BJ (cell line): ENCODE measurements around the gene PPP1R3G. TPM values are rescaled to one million over a fixed set of nuclear protein-coding genes. Genes with fewer than 3 reads are reported as not detected.

Source experiments
- CTCF ChIA-PET: fragments of 350-600 bp; formaldehyde crosslinking; extraction: SDS; loops from one replicate; lab custom pipeline; 2021; ENCODE audit warnings: antibody characterized with exemption, inconsistent platforms; lab: Yijun Ruan, JAX
- POLR2A ChIA-PET: fragments of 300-600 bp; sonication (Branson Sonifier 250); formaldehyde crosslinking; extraction: SDS; loops from one replicate; lab custom pipeline; 2021; ENCODE audit warnings: antibody characterized with exemption; lab: Charles Lee
- DNase-seq: peaks from one replicate; pipeline ENCODE4 v3.0.0-alpha.2; 2011; ENCODE audit warnings: low read depth
- H3K27me3 ChIP-seq: 2 replicates; pipeline ENCODE4 v1.6.0; 2011; ENCODE audit warnings: low read length; ENCODE audit not compliant: control insufficient read depth, insufficient read depth
- H3K36me3 ChIP-seq: 2 replicates; pipeline ENCODE4 v1.5.1; 2011; ENCODE audit warnings: low read length; ENCODE audit not compliant: control insufficient read depth, insufficient read depth
- H3K4me3 ChIP-seq: 2 replicates; pipeline ENCODE4 v1.5.1; 2011; ENCODE audit warnings: low read depth, mild to moderate bottlenecking, control low read depth, low read length
- CTCF ChIP-seq: IDR thresholded peaks from 2 replicates; pipeline ENCODE4 v1.5.1; 2011; ENCODE audit warnings: low read depth, mild to moderate bottlenecking, control low read depth, inconsistent platforms, low read length, moderate library complexity; ENCODE audit not compliant: insufficient read depth
- polyA plus RNA-seq: library from polyadenylated mRNA; depleted of rRNA; stranded (reverse); fragments of >200 nt; gene quantifications from 2 replicates; pipeline ENCODE4 v1.2.3, GENCODE V29; 2011

Gene PPP1R3G
- polyA plus RNA-seq, 1 experiment: 0.50 TPM

DNA sequence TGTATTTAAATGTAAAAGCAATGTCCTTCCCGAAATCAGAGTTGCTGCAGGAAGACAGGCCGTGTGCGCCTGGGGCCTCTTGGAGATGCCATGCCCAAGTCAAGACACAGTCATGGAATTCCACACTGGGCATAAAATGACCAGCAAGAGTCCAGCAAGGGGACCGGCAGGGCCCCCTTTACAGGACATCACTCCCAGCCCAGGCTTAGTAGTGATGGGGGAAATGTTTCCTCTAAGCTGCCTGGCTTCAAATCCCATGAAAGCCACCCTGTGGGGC is 1.9 kb upstream of the PPP1R3G start:
- ChIA-PET CTCF (no interaction called here), POLR2A (no interaction called here)
- Histone ChIP-seq H3K36me3 (no peaks in the 10 kb centered on the region), H3K27me3 (0 out of 2 replicates have a peak, but pooled peaks cover 1% of the 10 kb centered on the region), H3K4me3 (no peak overlapping the region)
- no peak for DNase-seq
- TF ChIP-seq CTCF: no peak

- CTCF ChIA-PET: no interaction called here
- Histone ChIP-seq H3K27me3 (0 out of 2 replicates have a peak, but pooled peaks cover 1% of the 10 kb centered on the region), H3K4me3 (no peak overlapping the region), H3K36me3 (no peaks in the 10 kb centered on the region)
- POLR2A ChIA-PET: no interaction called here
- no peak for DNase-seq
- no peak for TF ChIP-seq CTCF
These were observed 1.3 kb upstream of the PPP1R3G start for GRCh38 chr6:5083813-5084359.

DNA sequence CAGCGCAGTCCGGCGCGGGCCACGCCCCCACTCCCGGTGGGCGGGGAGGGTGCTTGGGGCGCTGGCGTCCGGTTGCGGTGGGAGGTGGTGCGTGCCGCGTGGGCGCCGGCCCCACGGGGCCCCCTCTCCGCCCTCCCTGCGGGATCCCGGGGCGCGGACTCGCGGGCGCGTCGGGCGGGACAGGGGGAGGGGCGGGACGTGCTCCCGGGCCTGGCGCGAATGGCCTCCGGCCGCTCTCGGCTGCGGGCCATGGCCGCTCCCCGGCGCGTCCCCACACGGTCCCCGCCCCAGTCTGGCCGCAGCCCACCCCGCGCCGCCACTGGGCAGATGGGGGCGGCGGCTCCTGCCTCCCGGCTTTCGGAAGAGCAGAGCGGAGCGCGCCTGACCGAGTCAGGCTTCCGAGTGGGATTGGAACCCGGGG is 771 bp upstream of the PPP1R3G start:
- no peak for TF ChIP-seq CTCF
- Histone ChIP-seq H3K27me3 (0 out of 2 replicates have a peak, but pooled peaks cover 1% of the 10 kb centered on the region), H3K4me3 (peak overlapping the region; percentile 49), H3K36me3 (no peaks in the 10 kb centered on the region)
- CTCF ChIA-PET: no interaction called here
- POLR2A ChIA-PET: no interaction called here
- DNase-seq: no peak

- peak overlapping the region; percentile 49 for H3K4me3 ChIP-seq
- DNase-seq: no peak
- no peaks in the 10 kb centered on the region for H3K36me3 ChIP-seq
- ChIA-PET POLR2A (no interaction called here), CTCF (no interaction called here)
- no peak for TF ChIP-seq CTCF
- H3K27me3 ChIP-seq: peaks cover 6% of the 10 kb centered on the region; the same call in 1 of the 2 replicates
These were observed 630 bp downstream of the PPP1R3G start for GRCh38 chr6:5085648-5086293.

GRCh38 chr6:5086294-5086890 is 1.3 kb downstream of the PPP1R3G start:
- Histone ChIP-seq H3K4me3 (no peak overlapping the region; the same call in 1 of the 2 replicates), H3K27me3 (peaks cover 10% of the 10 kb centered on the region), H3K36me3 (no peaks in the 10 kb centered on the region)
- TF ChIP-seq CTCF: no peak
- ChIA-PET POLR2A (no interaction called here), CTCF (interaction anchor here (0.5 to 1.0 kb wide), 2 partner anchors 28 to 1322 kb away, joined by 3 to 4 read pairs; no protein-coding TSS in a partner anchor)
- DNase-seq: no peak
